Osteoblast (primary cell): ENCODE results near the gene MRGPRF. TPM values are rescaled to one million over a fixed set of nuclear protein-coding genes. Genes with fewer than 3 reads are reported as not detected.

Experiments used
- DNase-seq: peaks from one replicate; pipeline ENCODE4 v3.0.0; 2011; ENCODE audit warnings: low spot score, mixed read lengths; ENCODE audit not compliant: insufficient read length; ENCODE audit errors: missing footprints
- H2AFZ ChIP-seq: 2 replicates; pipeline ENCODE4 v1.6.0; 2011; ENCODE audit warnings: mild to moderate bottlenecking, low read length
- H3K27ac ChIP-seq: 2 replicates; pipeline ENCODE4 v1.5.1; 2011; ENCODE audit warnings: mild to moderate bottlenecking, low read depth, low read length, moderate library complexity
- H3K27me3 ChIP-seq: 2 replicates; pipeline ENCODE4 v1.6.0; 2012; ENCODE audit warnings: mild to moderate bottlenecking, control low read depth, inconsistent platforms, low read length, moderate library complexity; ENCODE audit not compliant: insufficient read depth
- H3K36me3 ChIP-seq: 2 replicates; pipeline ENCODE4 v1.5.1; 2011; ENCODE audit warnings: mild to moderate bottlenecking, low read length, control low read depth, moderate library complexity; ENCODE audit not compliant: insufficient read depth
- H3K4me1 ChIP-seq: 2 replicates; pipeline ENCODE4 v1.5.1; 2011; ENCODE audit warnings: mild to moderate bottlenecking, low read length, control low read depth, moderate library complexity; ENCODE audit not compliant: insufficient read depth
- H3K4me2 ChIP-seq: 2 replicates; pipeline ENCODE4 v1.6.0; 2011; ENCODE audit warnings: mild to moderate bottlenecking, low read length; ENCODE audit not compliant: insufficient read depth
- H3K4me3 ChIP-seq: fragments of 200-600 bp; sonication (generic); 3 replicates; pipeline ENCODE4 v1.5.1; 2012; ENCODE audit warnings: mild to moderate bottlenecking, low read length, inconsistent platforms; ENCODE audit not compliant: insufficient read depth
- H3K79me2 ChIP-seq: 2 replicates; pipeline ENCODE4 v1.6.0; 2012; ENCODE audit warnings: mild to moderate bottlenecking, low read length, control low read depth, inconsistent platforms; ENCODE audit not compliant: insufficient read depth
- H3K9me3 ChIP-seq: 2 replicates; pipeline ENCODE4 v1.5.1; 2011; ENCODE audit warnings: low read depth, low read length, control low read depth
- H4K20me1 ChIP-seq: 2 replicates; pipeline ENCODE4 v1.6.0; 2012; ENCODE audit warnings: mild to moderate bottlenecking, low read length, control low read depth; ENCODE audit not compliant: insufficient read depth
- CTCF ChIP-seq: IDR thresholded peaks from 2 replicates; pipeline ENCODE4 v1.5.1; 2011; ENCODE audit warnings: mild to moderate bottlenecking, low read depth, low read length, moderate library complexity; ENCODE audit errors: extremely low read depth
- total RNA-seq: library from RNA; depleted of rRNA; stranded (reverse); fragments of >200 nt; gene quantifications from 2 replicates; pipeline ENCODE4 v1.2.3, GENCODE V29; 2012

Gene MRGPRF
- total RNA-seq, 1 donor = 39.4 TPM

DNA sequence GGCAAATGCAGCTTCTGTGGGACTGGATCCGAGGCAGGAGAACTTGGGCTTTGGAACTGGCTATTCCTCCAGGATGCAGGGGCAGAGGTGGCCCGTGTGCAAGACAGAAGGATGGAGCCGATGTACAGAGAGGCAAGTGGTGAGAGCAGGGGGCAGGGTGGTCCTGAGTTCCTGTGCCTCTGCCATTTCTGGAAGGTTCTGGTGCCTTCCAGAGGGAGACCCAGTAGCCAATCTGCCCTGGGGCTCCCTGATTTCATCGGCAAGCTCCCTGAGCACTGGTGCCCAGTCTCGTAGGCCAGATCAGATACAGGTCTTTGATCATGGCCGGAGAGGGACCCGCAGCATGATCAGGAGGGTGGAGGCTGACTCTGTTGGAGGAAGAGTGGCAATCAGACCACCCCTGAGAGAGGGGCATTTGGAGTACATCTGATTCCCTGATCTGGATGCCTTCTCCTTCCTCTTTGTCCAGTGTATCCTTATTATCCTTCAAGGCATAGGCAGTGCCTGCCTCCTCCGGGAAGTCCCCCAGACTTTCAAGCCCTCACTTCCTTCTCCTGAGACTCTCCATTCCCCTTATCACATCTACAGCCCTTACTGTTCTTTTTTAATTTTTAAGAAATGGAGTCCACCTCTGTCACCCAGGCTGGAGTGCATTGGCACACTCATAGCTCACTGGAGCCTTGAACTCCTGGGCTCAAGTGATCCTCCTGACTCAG is 42.0 kb downstream of the MRGPRF start:
- H3K4me3 ChIP-seq = no peak overlapping the region
- TF ChIP-seq CTCF = no peak
- H3K27ac ChIP-seq = no peak overlapping the region
- no peaks in the 10 kb centered on the region for H3K4me1 ChIP-seq
- no peaks in the 10 kb centered on the region for H4K20me1 ChIP-seq
- H3K9me3 ChIP-seq = no peaks in the 10 kb centered on the region
- H3K4me2 ChIP-seq = no peak overlapping the region
- H3K27me3 ChIP-seq = peaks cover 26% of the 10 kb centered on the region
- H3K79me2 ChIP-seq = no peaks in the 10 kb centered on the region
- no peak overlapping the region for H2AFZ ChIP-seq
- DNase-seq = no peak
- H3K36me3 ChIP-seq = no peaks in the 10 kb centered on the region

DNA sequence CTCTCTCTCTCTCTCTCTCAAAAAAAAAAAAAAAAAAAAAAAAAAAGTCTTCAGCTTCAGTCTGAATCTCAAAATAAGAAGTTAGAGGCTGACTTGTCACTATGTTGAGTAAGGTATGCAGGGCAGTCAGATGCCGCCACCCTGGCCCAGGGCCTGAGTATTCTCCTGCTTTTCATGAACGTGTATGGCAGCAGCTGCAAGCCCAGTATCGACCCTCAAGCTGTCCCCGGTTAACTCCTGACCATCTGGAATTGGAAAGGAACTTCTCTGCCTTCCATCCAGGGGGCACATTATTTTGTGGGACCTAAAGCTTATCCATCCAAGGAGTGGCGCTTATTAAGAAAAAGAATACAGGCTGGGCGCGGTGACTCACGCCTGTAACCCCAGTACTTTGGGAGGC is 43.7 kb downstream of the MRGPRF start:
- H3K79me2 ChIP-seq = no peaks in the 10 kb centered on the region
- no peak overlapping the region for H3K27ac ChIP-seq
- H2AFZ ChIP-seq = no peak overlapping the region
- H3K27me3 ChIP-seq = peaks cover 29% of the 10 kb centered on the region
- H3K4me1 ChIP-seq = no peaks in the 10 kb centered on the region
- DNase-seq = no peak
- no peaks in the 10 kb centered on the region for H3K36me3 ChIP-seq
- no peaks in the 10 kb centered on the region for H3K9me3 ChIP-seq
- no peaks in the 10 kb centered on the region for H4K20me1 ChIP-seq
- H3K4me2 ChIP-seq = no peak overlapping the region
- TF ChIP-seq CTCF = no peak
- no peak overlapping the region for H3K4me3 ChIP-seq

GRCh38 chr11:68968306-68969250 is 44.5 kb downstream of the MRGPRF start:
- H3K4me3 ChIP-seq = no peak overlapping the region
- no peaks in the 10 kb centered on the region for H3K9me3 ChIP-seq
- DNase-seq = peak; percentile 52
- H3K4me1 ChIP-seq = no peaks in the 10 kb centered on the region
- no peaks in the 10 kb centered on the region for H3K36me3 ChIP-seq
- no peaks in the 10 kb centered on the region for H4K20me1 ChIP-seq
- no peak overlapping the region for H3K27ac ChIP-seq
- no peaks in the 10 kb centered on the region for H3K79me2 ChIP-seq
- TF ChIP-seq CTCF = no peak
- no peak overlapping the region for H3K4me2 ChIP-seq
- H2AFZ ChIP-seq = no peak overlapping the region
- H3K27me3 ChIP-seq = peaks cover 35% of the 10 kb centered on the region
